H9 (cell line): ENCODE results near the gene PELI3. TPM values are rescaled to one million over a fixed set of nuclear protein-coding genes. Genes with fewer than 3 reads are reported as not detected.
"Not testable (repeated sequence)": the region's sequence is repeated elsewhere in the genome, so short reads cannot be mapped to it uniquely, and the experiment has no call there.

Source experiments
- DNase-seq: peaks from one replicate; pipeline ENCODE4 v3.0.0-alpha.2; 2017
- H2AFZ ChIP-seq: one replicate; pipeline ENCODE4 v1.6.1; 2013; ENCODE audit warnings: mild to moderate bottlenecking, low read length, control low read depth, moderate library complexity
- H2AK5ac ChIP-seq: 2 replicates; pipeline ENCODE4 v1.6.1; 2013; ENCODE audit warnings: low read length, control low read depth, mixed read lengths; ENCODE audit not compliant: insufficient read length
- H2BK120ac ChIP-seq: one replicate; pipeline ENCODE4 v1.6.1; 2013; ENCODE audit warnings: low read depth, mild to moderate bottlenecking, low read length, control low read depth, inconsistent platforms; ENCODE audit not compliant: poor library complexity, severe bottlenecking
- H2BK12ac ChIP-seq: 2 replicates; pipeline ENCODE4 v1.6.1; 2013; ENCODE audit warnings: low read length, control low read depth, mixed read lengths, low read depth; ENCODE audit not compliant: insufficient read length
- H2BK15ac ChIP-seq: 2 replicates; pipeline ENCODE4 v1.6.1; 2013; ENCODE audit warnings: low read depth, low read length, control low read depth
- H2BK20ac ChIP-seq: one replicate; pipeline ENCODE4 v1.6.1; 2013; ENCODE audit warnings: low read depth, mild to moderate bottlenecking, low read length, control low read depth, inconsistent platforms; ENCODE audit not compliant: poor library complexity, severe bottlenecking
- H2BK5ac ChIP-seq: 2 replicates; pipeline ENCODE4 v1.6.1; 2013; ENCODE audit warnings: low read length, control low read depth, mixed read lengths; ENCODE audit not compliant: insufficient read length
- H3K14ac ChIP-seq: 2 replicates; pipeline ENCODE4 v1.6.1; 2013; ENCODE audit warnings: low read length, control low read depth; ENCODE audit not compliant: insufficient read depth
- H3K18ac ChIP-seq: 2 replicates; pipeline ENCODE4 v1.6.1; 2013; ENCODE audit warnings: low read depth, mild to moderate bottlenecking, mixed read lengths, low read length, control low read depth; ENCODE audit not compliant: insufficient read length
- H3K23ac ChIP-seq: 2 replicates; pipeline ENCODE4 v1.6.1; 2013; ENCODE audit warnings: low read length, control low read depth, mixed read lengths, low read depth; ENCODE audit not compliant: insufficient read length
- H3K23me2 ChIP-seq: 2 replicates; pipeline ENCODE4 v1.6.1; 2013; ENCODE audit warnings: low read depth, mild to moderate bottlenecking, mixed read lengths, low read length, control low read depth; ENCODE audit not compliant: insufficient read length, poor library complexity, severe bottlenecking
- H3K27ac ChIP-seq: 2 replicates; pipeline ENCODE4 v1.5.1; 2013; ENCODE audit warnings: low read length, control low read depth, mixed read lengths, low read depth; ENCODE audit not compliant: insufficient read length
- H3K27me3 ChIP-seq: 2 replicates; pipeline ENCODE4 v1.6.1; 2013; ENCODE audit warnings: low read length, control low read depth, inconsistent platforms; ENCODE audit not compliant: insufficient read depth
- H3K4ac ChIP-seq: 2 replicates; pipeline ENCODE4 v1.6.1; 2013; ENCODE audit warnings: low read depth, mild to moderate bottlenecking, control low read depth, inconsistent platforms, low read length, moderate library complexity
- H3K4me1 ChIP-seq: 2 replicates; pipeline ENCODE4 v1.6.1; 2013; ENCODE audit warnings: low read length, control low read depth, inconsistent platforms; ENCODE audit not compliant: insufficient read depth
- H3K4me2 ChIP-seq: 2 replicates; pipeline ENCODE4 v1.6.1; 2013; ENCODE audit warnings: low read length, control low read depth, mixed read lengths; ENCODE audit not compliant: insufficient read length, insufficient read depth
- H3K56ac ChIP-seq: 2 replicates; pipeline ENCODE4 v1.6.1; 2013; ENCODE audit warnings: low read depth, mild to moderate bottlenecking, mixed read lengths, low read length, control low read depth; ENCODE audit not compliant: insufficient read length
- H3K79me1 ChIP-seq: 2 replicates; pipeline ENCODE4 v1.6.1; 2013; ENCODE audit warnings: low read depth, mild to moderate bottlenecking, moderate library complexity, low read length, control low read depth, inconsistent platforms; ENCODE audit not compliant: insufficient read depth, poor library complexity, severe bottlenecking
- H3K79me2 ChIP-seq: 2 replicates; pipeline ENCODE4 v1.6.1; 2013; ENCODE audit warnings: low read length, control low read depth, inconsistent platforms; ENCODE audit not compliant: insufficient read depth
- H3K9ac ChIP-seq: 2 replicates; pipeline ENCODE4 v1.6.1; 2013; ENCODE audit warnings: low read length, control low read depth, mixed read lengths; ENCODE audit not compliant: insufficient read length; ENCODE audit errors: extremely low read depth
- H3K9me3 ChIP-seq: one replicate; pipeline ENCODE4 v1.6.1; 2013; ENCODE audit warnings: low read depth, low read length, inconsistent platforms; ENCODE audit not compliant: control insufficient read depth
- H3T11ph ChIP-seq: one replicate; pipeline ENCODE4 v1.6.1; 2013; ENCODE audit warnings: mild to moderate bottlenecking, low read length, control low read depth, inconsistent platforms
- H4K20me1 ChIP-seq: one replicate; pipeline ENCODE4 v1.6.1; 2013; ENCODE audit not compliant: control insufficient read depth, insufficient read length, insufficient read depth
- H4K5ac ChIP-seq: 2 replicates; pipeline ENCODE4 v1.6.1; 2013; ENCODE audit warnings: low read depth, mild to moderate bottlenecking, mixed read lengths, low read length, control low read depth; ENCODE audit not compliant: insufficient read length
- H4K8ac ChIP-seq: replicated peaks from 2 replicates; pipeline ENCODE4 v1.6.1; 2013; ENCODE audit warnings: low read length, control low read depth, mixed read lengths, low read depth; ENCODE audit not compliant: insufficient read length
- H4K91ac ChIP-seq: 2 replicates; pipeline ENCODE4 v1.6.1; 2013; ENCODE audit warnings: low read depth, mild to moderate bottlenecking, moderate library complexity, mixed read lengths, low read length, control low read depth; ENCODE audit not compliant: insufficient read length
- H3K27ac Mint-ChIP-seq, 3 experiments: 2 replicates in 2 of 3; 3 replicates in 1 of 3; pipeline ENCODE4 v1.8.0; 2020 to 2021; ENCODE audit warnings: mixed read lengths in 3 of 3, mild to moderate bottlenecking in 1 of 3, moderate library complexity in 1 of 3
- H3K27me3 Mint-ChIP-seq: 2 replicates; pipeline ENCODE4 v1.8.0; 2021; ENCODE audit warnings: low read depth, mild to moderate bottlenecking, moderate library complexity, mixed read lengths
- H3K36me3 Mint-ChIP-seq, 3 experiments: 2 replicates in 2 of 3; 3 replicates in 1 of 3; pipeline ENCODE4 v1.8.0; 2020 to 2021; ENCODE audit warnings: low read depth in 3 of 3, mixed read lengths in 3 of 3; ENCODE audit not compliant: insufficient read depth in 1 of 3
- H3K4me1 Mint-ChIP-seq, 2 experiments: 2 replicates each; pipeline ENCODE4 v1.8.0; 2020; ENCODE audit warnings: mixed read lengths in 2 of 2
- H3K4me3 Mint-ChIP-seq, 2 experiments: 2 replicates in 1 of 2; 3 replicates in 1 of 2; pipeline ENCODE4 v1.8.0; 2020 to 2021; ENCODE audit warnings: mild to moderate bottlenecking in 2 of 2, mixed read lengths in 2 of 2, moderate library complexity in 1 of 2
- H3K9me3 Mint-ChIP-seq, 2 experiments: 2 replicates in 1 of 2; 3 replicates in 1 of 2; pipeline ENCODE4 v1.8.0; 2020; ENCODE audit warnings: mild to moderate bottlenecking in 2 of 2, mixed read lengths in 2 of 2, moderate library complexity in 1 of 2
- CTCF ChIP-seq: fragments of 200-600 bp; sonication (generic); conservative IDR thresholded peaks from 3 replicates; pipeline ENCODE4 v1.8.0; 2021; ENCODE audit warnings: antibody characterized with exemption, mild to moderate bottlenecking
- WGBS: extraction: QIAGEN DNeasy Blood & Tissue Kit; methylation state at CpG from one replicate; pipeline ENCODE4 v1.1.7; 2013; ENCODE audit warnings: missing lambda C conversion rate, low lambda C conversion rate, mixed read lengths; ENCODE audit not compliant: insufficient read length; ENCODE audit errors: extremely low coverage; 5-methylcytosine and 5-hydroxymethylcytosine counted together
- total RNA-seq: library from RNA; stranded (reverse); gene quantifications from 2 replicates; pipeline ENCODE4 v1.2.1, GENCODE V29; 2021

Gene PELI3
- total RNA-seq, 1 experiment from 2014 or later = 10.3 TPM

- no peak within 1 kb of the TSS for H2BK120ac ChIP-seq
- no peak within 1 kb of the TSS for H3K4ac ChIP-seq
- H3K4me2 ChIP-seq = peak within 1 kb of the TSS; percentile 87
- WGBS = no CpG with 5 or more reads among the region's 45 CpGs
- no peak within 1 kb of the TSS for H2BK15ac ChIP-seq
- no peaks in the 10 kb centered on the region for H3K79me2 ChIP-seq
- H3K9ac ChIP-seq = peak within 1 kb of the TSS; percentile 92
- no peaks in the 10 kb centered on the region for H3K27me3 Mint-ChIP-seq
- H3K23me2 ChIP-seq = peaks cover 7% of the 10 kb centered on the region
- H4K5ac ChIP-seq = peak within 1 kb of the TSS; percentile 4
- peak within 1 kb of the TSS; percentile 100 for H3K27ac Mint-ChIP-seq
- H2BK20ac ChIP-seq = no peak within 1 kb of the TSS
- no peak within 1 kb of the TSS for H3T11ph ChIP-seq
- H3K4me1 Mint-ChIP-seq = peaks cover 8 to 17% of the 10 kb centered on the region in 2 experiments
- H2BK5ac ChIP-seq = peak within 1 kb of the TSS; percentile 9
- H3K27me3 ChIP-seq = no peaks in the 10 kb centered on the region
- H3K9me3 ChIP-seq = peaks cover 10% of the 10 kb centered on the region
- peaks cover 10 to 14% of the 10 kb centered on the region in 2 experiments for H3K9me3 Mint-ChIP-seq
- no peak within 1 kb of the TSS for H3K56ac ChIP-seq
- H3K4me1 ChIP-seq = no peaks in the 10 kb centered on the region
- peak; percentile 73 for TF ChIP-seq CTCF
- peak; percentile 96 for DNase-seq
- no peak within 1 kb of the TSS for H3K23ac ChIP-seq
- H2AFZ ChIP-seq = no peak within 1 kb of the TSS
- no peak within 1 kb of the TSS for H2BK12ac ChIP-seq
- no peaks in the 10 kb centered on the region for H4K20me1 ChIP-seq
- H4K8ac ChIP-seq = no peak within 1 kb of the TSS
- peak within 1 kb of the TSS; percentile 21 for H3K27ac ChIP-seq
- H2AK5ac ChIP-seq = no peak within 1 kb of the TSS
- peak within 1 kb of the TSS; percentile 90 to 92 for H3K4me3 Mint-ChIP-seq
- no peak within 1 kb of the TSS for H4K91ac ChIP-seq
- H3K36me3 Mint-ChIP-seq = peaks cover 24 to 54% (median 39%) of the 10 kb centered on the region in 3 experiments; a peak in 6 of 7 replicates
- H3K18ac ChIP-seq = peak within 1 kb of the TSS; percentile 78
- H3K14ac ChIP-seq = peak within 1 kb of the TSS; percentile 85
- no peaks in the 10 kb centered on the region for H3K79me1 ChIP-seq
Measured at GRCh38 chr11:66438504-66439466, 27.9 kb upstream of the PELI3 start, which contains the start of gene MRPL11. Gene MRPL11, minus strand, starts transcription at chr11:66438848. Its CDS starts 94 bp downstream, at chr11:66438754.

- H4K5ac ChIP-seq, H2BK20ac ChIP-seq, H3K56ac ChIP-seq, H3K27me3 ChIP-seq, H2AFZ ChIP-seq, H3K9ac ChIP-seq, H3K27ac ChIP-seq, H3K4me1 ChIP-seq, H2BK12ac ChIP-seq, H2BK5ac ChIP-seq, H3K23ac ChIP-seq, H3K79me2 ChIP-seq, H3K4me2 ChIP-seq, H3K23me2 ChIP-seq, H4K20me1 ChIP-seq, H3K4me3 Mint-ChIP-seq, DNase-seq, H4K91ac ChIP-seq, H2BK15ac ChIP-seq, H2BK120ac ChIP-seq, H3K14ac ChIP-seq, H3K4ac ChIP-seq, H3K18ac ChIP-seq, H3K79me1 ChIP-seq, H3T11ph ChIP-seq, H3K27me3 Mint-ChIP-seq, H4K8ac ChIP-seq, H2AK5ac ChIP-seq: not testable (repeated sequence)
- Mint-ChIP-seq H3K4me1 (peaks cover 13 to 23% of the 10 kb centered on the region in 2 experiments), H3K27ac (peak overlapping the region in 2 of 3 experiments; percentile 4 to 64; a peak in 2 of 7 replicates), H3K36me3 (peaks cover 22 to 57% (median 29%) of the 10 kb centered on the region in 3 experiments; a peak in 6 of 7 replicates), H3K9me3 (peaks cover 18 to 19% of the 10 kb centered on the region in 2 experiments)
- H3K9me3 ChIP-seq = peaks cover 17% of the 10 kb centered on the region
- no CpG with 5 or more reads among the region's 29 CpGs for WGBS
Measured at GRCh38 chr11:66440101-66440939, 26.4 kb upstream of the PELI3 start.
